ENCODE results near the gene ATXN7L1. TPM values are rescaled to one million over a fixed set of nuclear protein-coding genes. Genes with fewer than 3 reads are reported as not detected.
"Not testable (repeated sequence)": the region's sequence is repeated elsewhere in the genome, so short reads cannot be mapped to it uniquely, and the experiment has no call there.

ATXN7L1 gene
- polyA plus RNA-seq, 1 experiment: 2.7 TPM

DNA sequence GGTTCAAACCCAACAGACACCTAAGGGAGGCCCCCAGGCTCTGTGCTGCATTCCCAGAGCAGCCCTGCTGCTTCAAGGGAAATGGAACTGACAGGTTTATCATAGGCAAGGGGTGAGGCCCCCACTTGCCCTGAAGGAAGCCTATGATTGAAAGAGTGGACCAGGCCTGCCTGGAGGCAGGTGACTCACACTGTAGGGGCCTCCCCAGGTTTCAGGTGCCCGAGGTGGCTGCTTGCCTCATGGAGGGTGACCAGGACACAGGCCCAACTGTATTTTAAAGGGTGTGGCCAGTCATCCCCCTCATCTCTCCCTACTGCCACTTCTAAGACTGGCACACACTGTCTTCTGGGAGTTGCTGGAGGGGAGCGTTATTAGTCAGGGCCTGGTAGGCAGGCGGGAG, 85.4 kb downstream of the ATXN7L1 start:
- CTCF ChIA-PET: no interaction called here

DNA sequence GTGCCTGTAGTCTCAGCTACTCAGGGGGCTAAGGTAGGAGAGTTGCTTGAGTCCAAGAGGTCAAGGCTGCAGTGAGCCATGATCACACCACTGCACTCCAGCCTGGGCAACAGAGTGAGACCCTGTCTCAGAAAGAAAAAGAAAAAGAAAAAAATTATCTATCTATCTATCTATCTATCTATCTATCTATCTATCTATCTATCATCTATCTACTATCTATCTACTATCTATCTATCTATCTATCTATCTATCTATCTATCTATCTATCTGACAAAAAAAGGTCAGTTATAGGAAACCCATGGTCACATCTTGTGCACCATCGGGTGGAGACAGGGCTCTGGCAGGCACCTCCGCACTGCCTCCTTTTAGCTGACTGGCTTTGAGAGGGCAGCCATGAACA, 85.9 kb downstream of the ATXN7L1 start:
- DNase-seq (ENCODE audit: low read depth); H3K36me3 ChIP-seq (ENCODE audit: control insufficient read depth, insufficient read depth, low read length); H3K4me3 ChIP-seq (ENCODE audit: low read depth, low read length); H3K27me3 ChIP-seq (ENCODE audit: control insufficient read depth, insufficient read depth, low read length); CTCF ChIA-PET; POLR2A ChIA-PET: not testable (repeated sequence)

More for the DNA sequence above, 85.4 kb downstream of the ATXN7L1 start:
- Histone ChIP-seq H3K27me3 (ENCODE audit: control insufficient read depth, insufficient read depth, low read length) (no peaks in the 10 kb centered on the region), H3K36me3 (ENCODE audit: control insufficient read depth, insufficient read depth, low read length) (peaks cover 3% of the 10 kb centered on the region), H3K4me3 (ENCODE audit: low read depth, low read length) (no peak overlapping the region)
- TF ChIP-seq, protein P1, sequence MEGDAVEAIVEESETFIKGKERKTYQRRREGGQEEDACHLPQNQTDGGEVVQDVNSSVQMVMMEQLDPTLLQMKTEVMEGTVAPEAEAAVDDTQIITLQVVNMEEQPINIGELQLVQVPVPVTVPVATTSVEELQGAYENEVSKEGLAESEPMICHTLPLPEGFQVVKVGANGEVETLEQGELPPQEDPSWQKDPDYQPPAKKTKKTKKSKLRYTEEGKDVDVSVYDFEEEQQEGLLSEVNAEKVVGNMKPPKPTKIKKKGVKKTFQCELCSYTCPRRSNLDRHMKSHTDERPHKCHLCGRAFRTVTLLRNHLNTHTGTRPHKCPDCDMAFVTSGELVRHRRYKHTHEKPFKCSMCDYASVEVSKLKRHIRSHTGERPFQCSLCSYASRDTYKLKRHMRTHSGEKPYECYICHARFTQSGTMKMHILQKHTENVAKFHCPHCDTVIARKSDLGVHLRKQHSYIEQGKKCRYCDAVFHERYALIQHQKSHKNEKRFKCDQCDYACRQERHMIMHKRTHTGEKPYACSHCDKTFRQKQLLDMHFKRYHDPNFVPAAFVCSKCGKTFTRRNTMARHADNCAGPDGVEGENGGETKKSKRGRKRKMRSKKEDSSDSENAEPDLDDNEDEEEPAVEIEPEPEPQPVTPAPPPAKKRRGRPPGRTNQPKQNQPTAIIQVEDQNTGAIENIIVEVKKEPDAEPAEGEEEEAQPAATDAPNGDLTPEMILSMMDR (IDR thresholded peaks at IDR 0.05; ENCODE audit: insufficient read depth, low read depth, low read length): no peak
- no peak for DNase-seq (ENCODE audit: low read depth)
- POLR2A ChIA-PET: no interaction called here

DNA sequence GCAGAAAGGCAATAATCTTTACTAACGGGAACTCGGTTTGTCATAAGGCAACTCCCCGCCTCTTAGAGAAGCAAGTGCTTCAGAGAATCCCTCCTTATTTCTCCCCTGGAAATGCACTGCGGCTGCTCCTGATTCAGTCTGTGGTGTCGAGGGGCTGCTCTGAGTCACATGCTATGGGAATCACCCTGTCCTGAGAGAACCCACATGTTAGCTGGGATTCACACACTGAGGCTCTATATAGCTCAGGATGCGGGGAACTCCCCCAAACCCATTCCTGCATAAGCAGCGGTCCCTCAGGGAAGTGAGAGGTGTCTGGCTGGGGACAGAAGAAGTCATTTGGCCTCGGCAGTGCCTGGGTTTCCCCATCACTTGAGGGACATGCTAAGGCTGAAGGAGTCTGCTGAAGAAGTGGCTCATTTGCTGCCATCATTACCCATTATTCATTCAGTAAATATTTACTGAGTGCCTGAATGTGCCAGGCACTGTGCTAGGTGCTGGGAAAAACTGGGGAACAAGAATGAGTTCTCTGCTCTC, 87.5 kb downstream of the ATXN7L1 start:
- TF ChIP-seq, protein P1 (IDR thresholded peaks at IDR 0.05; ENCODE audit: insufficient read depth, low read depth, low read length): no peak
- Histone ChIP-seq H3K27me3 (ENCODE audit: control insufficient read depth, insufficient read depth, low read length) (no peaks in the 10 kb centered on the region), H3K36me3 (ENCODE audit: control insufficient read depth, insufficient read depth, low read length) (peaks cover 3% of the 10 kb centered on the region), H3K4me3 (ENCODE audit: low read depth, low read length) (no peak overlapping the region)
- ChIA-PET CTCF (no interaction called here), POLR2A (no interaction called here)
- DNase-seq (ENCODE audit: low read depth): no peak

DNA sequence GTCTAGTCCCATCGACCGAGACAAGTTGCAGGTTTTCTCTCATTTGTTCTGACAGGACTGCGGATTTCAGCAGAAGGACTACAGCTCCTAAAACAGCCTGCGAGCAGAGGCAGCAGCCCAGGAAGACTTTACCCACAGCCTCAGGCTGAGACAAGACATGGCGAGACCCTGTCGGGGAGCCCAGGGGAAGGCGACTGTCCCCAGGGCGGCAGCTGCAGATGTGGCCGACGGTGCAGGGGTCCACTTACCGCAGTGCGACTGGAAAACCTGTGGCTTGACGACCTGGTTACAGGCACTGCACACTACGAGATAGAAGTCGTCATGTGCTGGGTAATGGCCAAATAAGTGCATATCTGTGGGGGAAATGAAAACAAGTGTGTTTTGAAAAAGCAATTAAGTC, 88.0 kb downstream of the ATXN7L1 start:
- H3K36me3 ChIP-seq (ENCODE audit: control insufficient read depth, insufficient read depth, low read length): peaks cover 3% of the 10 kb centered on the region
- DNase-seq (ENCODE audit: low read depth): no peak
- ChIA-PET POLR2A (no interaction called here), CTCF (no interaction called here)
- TF ChIP-seq, protein P1 (IDR thresholded peaks at IDR 0.05; ENCODE audit: insufficient read depth, low read depth, low read length): no peak
- no peak overlapping the region for H3K4me3 ChIP-seq (ENCODE audit: low read depth, low read length)
- H3K27me3 ChIP-seq (ENCODE audit: control insufficient read depth, insufficient read depth, low read length): no peaks in the 10 kb centered on the region

DNA sequence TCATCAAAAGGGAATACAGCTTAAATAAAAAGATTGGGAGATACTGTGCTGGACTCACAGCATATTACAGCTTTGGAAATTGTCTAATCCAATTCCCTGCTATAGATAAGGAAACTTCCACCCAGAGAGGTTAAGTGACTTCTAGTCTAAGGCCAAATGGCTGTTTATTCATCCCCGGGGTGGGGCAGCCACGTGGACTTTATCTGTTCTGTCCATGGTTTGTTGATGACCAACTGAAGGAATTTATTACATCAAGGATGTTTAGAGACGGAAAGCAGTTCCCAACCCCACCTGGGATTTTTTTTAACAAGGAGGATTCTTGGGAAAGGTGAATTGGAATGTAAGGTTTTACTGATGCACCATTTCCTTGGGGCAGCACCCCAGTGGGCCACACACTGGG, 88.6 kb downstream of the ATXN7L1 start:
- Histone ChIP-seq H3K4me3 (ENCODE audit: low read depth, low read length) (no peak overlapping the region), H3K27me3 (ENCODE audit: control insufficient read depth, insufficient read depth, low read length) (no peaks in the 10 kb centered on the region), H3K36me3 (ENCODE audit: control insufficient read depth, insufficient read depth, low read length) (peaks cover 3% of the 10 kb centered on the region)
- CTCF ChIA-PET: interaction anchor here (1.5 kb wide), 1 partner anchor 11 kb away, joined by 3 read pairs; no protein-coding TSS in a partner anchor
- no peak for DNase-seq (ENCODE audit: low read depth)
- TF ChIP-seq, protein P1 (IDR thresholded peaks at IDR 0.05; ENCODE audit: insufficient read depth, low read depth, low read length): no peak
- POLR2A ChIA-PET: no interaction called here

All from BJ (cell line).